OCI-LY1 (cell line): ENCODE results near the gene ABCA4.
"Not testable (repeated sequence)": the region's sequence is repeated elsewhere in the genome, so short reads cannot be mapped to it uniquely, and the experiment has no call there.

Source experiments
- H2AFZ ChIP-seq: fragments of 200-600 bp; sonication (generic), shearing (Covaris generic); 2 replicates; pipeline ENCODE4 v1.6.0; 2014; ENCODE audit warnings: antibody characterized with exemption, mild to moderate bottlenecking, low read length
- H3F3A ChIP-seq: fragments of 200-600 bp; sonication (generic), shearing (Covaris generic); 2 replicates; pipeline ENCODE4 v1.6.0; 2014; ENCODE audit warnings: mild to moderate bottlenecking, antibody characterized with exemption, low read length, moderate library complexity; ENCODE audit not compliant: insufficient read depth
- H3K27ac ChIP-seq: fragments of 200-600 bp; sonication (generic); 2 replicates; pipeline ENCODE4 v1.5.1; 2014; ENCODE audit warnings: low read length, mixed run types, mild to moderate bottlenecking, low read depth; ENCODE audit not compliant: poor library complexity, severe bottlenecking
- H3K27me3 ChIP-seq: fragments of 200-600 bp; sonication (generic); 2 replicates; pipeline ENCODE4 v1.6.0; 2014; ENCODE audit warnings: antibody characterized with exemption, mild to moderate bottlenecking, low read length, moderate library complexity; ENCODE audit not compliant: insufficient read depth
- H3K36me3 ChIP-seq: fragments of 200-600 bp; sonication (generic); 2 replicates; pipeline ENCODE4 v1.6.1; 2014; ENCODE audit warnings: mild to moderate bottlenecking, antibody characterized with exemption, low read length, moderate library complexity, mixed read lengths; ENCODE audit not compliant: insufficient read depth
- H3K4me1 ChIP-seq: fragments of 200-600 bp; sonication (generic); 2 replicates; pipeline ENCODE4 v1.5.1; 2014; ENCODE audit warnings: mild to moderate bottlenecking, low read length, moderate library complexity; ENCODE audit not compliant: insufficient read depth, severe bottlenecking
- H3K4me2 ChIP-seq: fragments of 200-600 bp; sonication (generic), shearing (Covaris generic); 2 replicates; pipeline ENCODE4 v1.6.1; 2014; ENCODE audit warnings: low read length
- H3K4me3 ChIP-seq: fragments of 200-600 bp; sonication (generic); 2 replicates; pipeline ENCODE4 v1.5.1; 2014; ENCODE audit warnings: low read length, low read depth, mild to moderate bottlenecking, mixed read lengths; ENCODE audit not compliant: poor library complexity, severe bottlenecking
- H3K79me2 ChIP-seq: fragments of 200-600 bp; shearing (Covaris generic); 2 replicates; pipeline ENCODE4 v1.6.1; 2016; ENCODE audit warnings: mixed run types, low read length, mixed read lengths; ENCODE audit not compliant: insufficient read depth
- H3K9ac ChIP-seq: fragments of 200-600 bp; sonication (generic), shearing (Covaris generic); 2 replicates; pipeline ENCODE4 v1.6.1; 2014; ENCODE audit warnings: mild to moderate bottlenecking, low read length, mixed read lengths
- H3K9me2 ChIP-seq: fragments of 200-600 bp; sonication (generic), shearing (Covaris generic); 2 replicates; pipeline ENCODE4 v1.6.1; 2014; ENCODE audit warnings: low read depth, mild to moderate bottlenecking, low read length, mixed read lengths
- H3K9me3 ChIP-seq: fragments of 200-600 bp; shearing (Covaris generic); 2 replicates; pipeline ENCODE4 v1.6.1; 2014; ENCODE audit warnings: low read length, mixed read lengths
- H4K20me1 ChIP-seq: fragments of 200-600 bp; sonication (generic), shearing (Covaris generic); 2 replicates; pipeline ENCODE4 v1.6.0; 2016; ENCODE audit warnings: mild to moderate bottlenecking, low read length; ENCODE audit not compliant: insufficient read depth
- EZH2 ChIP-seq: fragments of 200-600 bp; sonication (generic), shearing (Covaris generic); IDR thresholded peaks from 2 replicates; pipeline ENCODE4 v1.8.0; 2017; ENCODE audit warnings: borderline replicate concordance, mixed run types, mild to moderate bottlenecking, antibody characterized with exemption, low read length, moderate library complexity, mixed read lengths
- TF ChIP-seq, protein P1 (sequence below): fragments of 200-600 bp; sonication (generic), shearing (Covaris generic); IDR thresholded peaks from 2 replicates; pipeline ENCODE4 v1.5.1; 2017; ENCODE audit warnings: mild to moderate bottlenecking, antibody characterized with exemption, low read length, moderate library complexity, mixed read lengths

ABCA4 gene

DNA sequence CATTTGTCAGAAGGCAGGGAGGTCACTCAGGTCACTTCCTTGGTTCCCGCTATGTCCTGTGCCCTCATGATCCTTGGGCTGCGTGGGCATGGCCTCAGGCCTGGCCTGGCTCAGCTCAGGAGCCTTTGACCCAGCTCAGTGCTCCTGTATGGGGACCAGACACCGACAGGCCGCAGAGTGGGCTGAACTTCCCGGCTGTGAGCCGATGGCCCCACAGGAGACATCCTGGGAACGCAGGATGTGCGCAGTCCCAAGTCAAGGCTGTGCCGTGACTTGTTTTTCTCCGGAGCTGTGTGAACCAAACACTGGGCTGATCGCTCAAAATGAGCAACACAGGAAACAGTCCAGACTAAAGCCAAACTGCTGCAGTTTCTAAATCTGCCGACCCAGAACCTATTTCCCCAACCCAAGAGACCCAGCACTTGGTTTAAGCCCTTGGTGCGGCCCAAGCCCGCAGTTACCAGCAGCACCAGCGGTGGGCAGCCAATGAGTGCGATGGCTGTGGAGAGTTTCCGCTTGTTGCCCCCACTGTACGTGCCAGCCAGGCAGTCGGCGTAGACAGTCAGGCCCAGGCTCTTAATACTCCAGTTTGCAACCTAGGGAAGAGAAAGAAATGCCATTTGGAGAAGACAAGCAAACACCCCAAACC is 119.4 kb downstream of the ABCA4 start:
- H2AFZ ChIP-seq = no peak overlapping the region
- no peaks in the 10 kb centered on the region for H3K27me3 ChIP-seq
- H3K27ac ChIP-seq = no peak overlapping the region
- no peak for TF ChIP-seq EZH2
- TF ChIP-seq, protein P1, sequence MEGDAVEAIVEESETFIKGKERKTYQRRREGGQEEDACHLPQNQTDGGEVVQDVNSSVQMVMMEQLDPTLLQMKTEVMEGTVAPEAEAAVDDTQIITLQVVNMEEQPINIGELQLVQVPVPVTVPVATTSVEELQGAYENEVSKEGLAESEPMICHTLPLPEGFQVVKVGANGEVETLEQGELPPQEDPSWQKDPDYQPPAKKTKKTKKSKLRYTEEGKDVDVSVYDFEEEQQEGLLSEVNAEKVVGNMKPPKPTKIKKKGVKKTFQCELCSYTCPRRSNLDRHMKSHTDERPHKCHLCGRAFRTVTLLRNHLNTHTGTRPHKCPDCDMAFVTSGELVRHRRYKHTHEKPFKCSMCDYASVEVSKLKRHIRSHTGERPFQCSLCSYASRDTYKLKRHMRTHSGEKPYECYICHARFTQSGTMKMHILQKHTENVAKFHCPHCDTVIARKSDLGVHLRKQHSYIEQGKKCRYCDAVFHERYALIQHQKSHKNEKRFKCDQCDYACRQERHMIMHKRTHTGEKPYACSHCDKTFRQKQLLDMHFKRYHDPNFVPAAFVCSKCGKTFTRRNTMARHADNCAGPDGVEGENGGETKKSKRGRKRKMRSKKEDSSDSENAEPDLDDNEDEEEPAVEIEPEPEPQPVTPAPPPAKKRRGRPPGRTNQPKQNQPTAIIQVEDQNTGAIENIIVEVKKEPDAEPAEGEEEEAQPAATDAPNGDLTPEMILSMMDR = no peak
- H4K20me1 ChIP-seq = no peaks in the 10 kb centered on the region
- no peaks in the 10 kb centered on the region for H3K4me1 ChIP-seq
- no peak overlapping the region for H3K4me3 ChIP-seq
- H3K4me2 ChIP-seq = no peak overlapping the region
- no peaks in the 10 kb centered on the region for H3K36me3 ChIP-seq
- no peaks in the 10 kb centered on the region for H3K9me3 ChIP-seq
- H3K9ac ChIP-seq = no peak overlapping the region
- H3K9me2 ChIP-seq = no peaks in the 10 kb centered on the region
- H3F3A ChIP-seq = no peaks in the 10 kb centered on the region
- H3K79me2 ChIP-seq = no peaks in the 10 kb centered on the region

DNA sequence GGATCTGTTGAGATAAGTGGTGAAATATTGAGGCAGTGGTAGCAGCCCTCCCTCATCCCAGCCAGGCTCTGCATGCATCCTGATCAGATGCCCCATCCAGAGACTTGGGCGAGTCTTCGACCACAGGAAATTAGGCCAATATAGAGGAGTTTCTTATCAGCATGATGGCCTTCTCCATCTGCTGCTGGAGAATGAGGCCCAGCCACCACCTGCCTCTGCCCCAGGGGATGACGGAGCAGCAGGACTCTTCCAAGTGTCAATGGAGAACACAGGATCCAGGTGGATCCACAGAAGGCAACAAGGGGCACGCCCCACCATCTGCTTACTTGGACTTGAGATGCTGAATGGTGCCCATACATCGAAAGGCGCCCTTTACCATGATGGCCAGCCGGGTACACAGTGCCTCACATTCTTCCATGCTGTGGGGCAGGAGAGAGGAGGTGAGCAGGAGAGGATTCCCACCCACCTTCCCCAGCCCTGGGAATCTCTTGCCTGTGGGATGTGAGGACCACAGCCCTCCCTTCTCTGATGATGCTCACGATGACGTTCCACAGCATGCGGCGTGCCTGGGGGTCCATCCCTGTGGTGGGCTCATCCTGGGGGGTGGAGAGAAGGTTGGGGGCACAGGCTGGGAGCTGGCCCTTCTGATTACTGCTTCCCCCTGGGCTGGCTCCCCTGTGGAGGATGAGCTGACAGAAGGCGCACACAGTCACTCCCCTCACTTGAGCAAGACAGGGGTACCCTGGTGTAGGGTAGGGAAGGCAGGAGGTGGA is 120.3 kb downstream of the ABCA4 start:
- H3K27me3 ChIP-seq = no peaks in the 10 kb centered on the region
- H4K20me1 ChIP-seq = no peaks in the 10 kb centered on the region
- H3K4me1 ChIP-seq = no peaks in the 10 kb centered on the region
- H3K27ac ChIP-seq = no peak overlapping the region
- H3K9me3 ChIP-seq = no peaks in the 10 kb centered on the region
- H3K79me2 ChIP-seq = no peaks in the 10 kb centered on the region
- no peak overlapping the region for H3K9ac ChIP-seq
- no peak overlapping the region for H2AFZ ChIP-seq
- H3K4me2 ChIP-seq = no peak overlapping the region
- no peak overlapping the region for H3K4me3 ChIP-seq
- no peaks in the 10 kb centered on the region for H3K36me3 ChIP-seq
- no peaks in the 10 kb centered on the region for H3F3A ChIP-seq
- no peaks in the 10 kb centered on the region for H3K9me2 ChIP-seq
- no peak for TF ChIP-seq EZH2
- TF ChIP-seq, protein P1 = no peak

DNA sequence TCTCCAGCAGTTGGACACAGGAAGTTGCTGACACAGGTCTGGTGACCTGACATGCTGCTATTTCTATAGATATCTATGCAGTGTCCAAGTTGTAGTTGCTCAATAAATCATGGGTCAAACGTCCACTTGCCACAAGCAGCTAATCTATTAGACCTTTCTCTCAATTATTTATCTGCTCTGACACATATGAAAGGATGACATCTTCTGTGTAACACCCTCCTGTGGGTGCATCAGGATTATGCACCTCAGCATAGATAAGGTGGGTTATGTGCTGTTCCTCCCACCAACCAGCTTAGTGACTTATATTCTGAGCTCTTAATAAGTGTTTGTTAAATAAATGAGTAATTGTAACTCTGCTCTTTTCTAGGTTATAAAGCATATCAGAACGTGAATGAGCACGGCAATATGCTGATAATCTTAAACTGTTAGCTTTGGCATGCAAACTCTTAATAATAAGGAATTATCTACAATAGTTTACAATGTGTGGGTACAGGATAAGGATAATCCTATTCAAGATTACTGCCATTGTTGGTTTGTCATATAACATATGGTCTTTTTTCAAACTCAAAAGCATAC is 121.0 kb downstream of the ABCA4 start:
- Histone ChIP-seq H3K4me1 (no peaks in the 10 kb centered on the region), H3K27ac (no peak overlapping the region), H3K36me3 (no peaks in the 10 kb centered on the region), H3K9me2 (no peaks in the 10 kb centered on the region), H3K27me3 (no peaks in the 10 kb centered on the region), H4K20me1 (no peaks in the 10 kb centered on the region), H3K79me2 (no peaks in the 10 kb centered on the region), H3K4me2 (no peak overlapping the region), H3K9me3 (no peaks in the 10 kb centered on the region), H3K4me3 (no peak overlapping the region), H3K9ac (no peak overlapping the region), H2AFZ (no peak overlapping the region), H3F3A (no peaks in the 10 kb centered on the region)
- TF ChIP-seq EZH2 = no peak
- TF ChIP-seq, protein P1 = no peak

DNA sequence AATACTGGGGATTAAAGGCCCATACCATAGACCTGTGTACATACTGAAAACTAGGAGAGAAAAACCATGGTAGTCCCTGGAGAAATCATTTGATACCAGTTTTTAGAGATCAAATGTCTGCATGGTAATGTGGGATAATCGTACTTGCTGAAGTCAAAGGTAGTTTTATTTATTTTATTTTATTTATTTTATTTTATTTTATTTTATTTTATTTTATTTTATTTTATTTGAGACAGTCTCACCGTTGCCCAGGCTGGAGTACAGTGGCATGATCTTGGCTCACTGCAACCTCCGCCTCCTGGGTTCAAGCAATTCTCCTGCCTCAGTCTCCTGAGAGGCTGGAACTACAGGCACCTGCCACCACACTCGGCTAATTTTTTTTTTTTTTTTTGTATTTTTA is 122.4 kb downstream of the ABCA4 start:
- not testable (repeated sequence) for H3K4me1 ChIP-seq, H4K20me1 ChIP-seq, H3K27me3 ChIP-seq, H3K9ac ChIP-seq, H3K9me2 ChIP-seq, H3K4me3 ChIP-seq, H3K79me2 ChIP-seq, H3K27ac ChIP-seq, H3K9me3 ChIP-seq, H2AFZ ChIP-seq, H3F3A ChIP-seq, H3K36me3 ChIP-seq, H3K4me2 ChIP-seq
